GM12874 (cell line): Measurements from ENCODE around the gene ZNF443.

Experiments used
- CTCF ChIP-seq: IDR thresholded peaks from 2 replicates; pipeline ENCODE4 v1.5.1; 2011; ENCODE audit warnings: low read depth, mild to moderate bottlenecking, control low read depth, low read length, moderate library complexity; ENCODE audit not compliant: insufficient read depth

ZNF443 gene

DNA sequence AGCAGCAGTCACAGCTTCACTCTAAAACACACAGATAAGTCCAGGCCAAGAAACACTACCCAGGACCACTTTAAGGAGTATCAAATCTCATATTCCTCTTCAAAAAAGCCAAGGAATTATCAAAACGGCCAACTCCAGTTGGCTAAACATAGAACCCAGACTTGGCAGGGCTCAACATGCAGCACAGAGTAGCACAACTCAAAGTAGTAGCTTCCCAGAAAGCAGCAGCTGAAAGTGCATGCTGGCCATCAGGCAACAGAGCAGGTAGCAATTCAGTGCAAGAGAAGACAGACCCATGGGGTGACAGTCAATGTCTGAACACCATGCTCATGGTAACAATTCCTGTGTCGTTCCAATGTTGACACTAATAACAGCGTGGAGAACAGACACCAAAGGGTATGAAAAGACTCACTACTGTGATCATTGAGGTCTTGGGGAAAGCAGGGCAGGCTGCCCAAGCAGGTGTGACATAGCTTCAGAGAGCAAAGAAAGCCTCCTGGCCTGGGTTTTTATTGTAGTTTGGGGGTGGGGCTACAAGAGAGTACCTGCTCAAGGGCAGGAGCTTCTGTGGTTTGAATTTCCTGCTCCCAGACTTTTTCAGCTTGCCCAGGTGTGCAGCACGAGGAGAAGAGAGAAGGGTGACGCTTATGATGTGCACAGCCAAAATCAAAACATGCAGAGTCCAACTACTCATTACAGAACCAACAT is 37.6 kb upstream of the ZNF443 start:
- TF ChIP-seq CTCF, result no peak

DNA sequence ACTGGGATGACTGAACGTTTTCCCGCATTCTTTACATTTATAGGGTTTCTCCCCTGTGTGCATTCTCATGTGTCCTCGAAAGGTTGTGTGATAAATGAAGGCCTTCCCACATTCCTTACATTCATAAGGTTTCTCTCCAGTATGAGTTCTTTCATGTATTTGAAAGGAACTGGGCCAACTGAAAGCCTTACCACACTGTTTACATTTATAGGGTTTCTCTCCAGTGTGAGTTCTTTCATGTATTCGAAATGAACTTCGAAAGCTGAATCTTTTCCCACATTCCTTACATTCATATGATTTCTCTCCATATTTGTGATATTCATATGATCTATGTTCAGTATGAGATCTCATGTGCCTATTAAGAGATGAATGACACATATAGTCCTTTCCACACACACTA is 24.4 kb upstream of the ZNF443 start:
- no peak for TF ChIP-seq CTCF

DNA sequence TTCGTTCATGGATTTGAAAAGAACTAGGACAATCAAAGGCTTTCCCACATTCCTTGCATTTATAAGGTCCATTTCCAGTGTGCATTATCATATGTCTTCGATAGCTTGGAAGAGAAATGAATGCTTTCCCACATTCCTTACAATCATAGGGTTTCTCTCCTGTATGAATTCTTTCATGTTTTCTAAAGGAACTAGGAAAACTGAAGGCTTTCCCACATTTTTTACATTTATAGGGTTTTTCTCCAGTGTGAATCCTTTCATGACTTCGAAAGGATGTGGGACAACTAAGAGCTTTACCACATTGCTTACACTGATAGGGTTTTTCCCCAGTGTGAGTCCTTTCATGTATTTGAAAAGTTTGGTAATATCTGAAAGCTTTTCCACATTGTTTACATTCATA is 23.9 kb upstream of the ZNF443 start:
- TF ChIP-seq CTCF, result no peak

- TF ChIP-seq CTCF, result no peak
These were observed 12.7 kb upstream of the ZNF443 start for GRCh38 chr19:12453495-12453894.

DNA sequence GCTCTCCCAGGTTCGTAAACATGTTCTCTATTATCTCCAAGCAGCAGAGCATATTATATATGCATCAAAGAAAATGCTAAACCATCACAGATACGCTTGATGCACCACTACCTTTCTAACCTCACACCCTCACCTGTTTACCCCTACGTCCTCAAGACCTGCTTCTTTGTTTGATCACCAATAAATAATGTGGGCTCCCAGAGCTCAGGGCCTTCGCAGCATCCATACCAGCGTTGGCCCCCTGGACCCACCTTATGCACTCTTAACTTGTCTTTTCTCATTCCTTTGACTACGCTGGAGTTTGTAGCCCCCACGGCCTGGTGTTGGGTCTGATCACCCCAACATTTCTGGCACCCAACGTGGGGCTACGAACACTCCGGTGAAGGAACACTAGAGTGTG is 10.0 kb upstream of the ZNF443 start:
- TF ChIP-seq CTCF, result no peak

GRCh38 chr19:12448808-12449207 is 8.0 kb upstream of the ZNF443 start:
- TF ChIP-seq CTCF, result no peak

DNA sequence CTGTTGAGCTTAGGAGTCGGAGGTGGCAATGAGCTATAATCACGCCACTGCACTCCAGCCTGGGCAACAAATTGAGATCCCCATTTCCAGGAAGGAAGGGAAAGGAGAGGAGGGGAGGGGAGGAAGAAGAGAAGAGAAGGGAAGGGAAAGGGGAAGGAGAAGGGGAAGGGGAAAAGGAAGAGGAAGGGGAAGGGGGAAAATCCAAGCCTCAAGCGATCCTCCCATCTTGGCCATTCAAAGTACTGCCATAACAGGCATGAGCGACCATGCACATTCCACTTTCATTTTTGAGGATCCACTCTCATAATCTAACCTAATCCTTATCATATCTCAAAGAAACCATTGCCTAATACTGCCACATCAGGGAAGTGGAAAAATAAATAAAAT is 14.9 kb downstream of the ZNF443 start:
- TF ChIP-seq CTCF, result no peak
